HCEC 1CT (cell line): ENCODE results near the gene KLHL21.

Source experiments
- DNase-seq: peaks from one replicate; pipeline ENCODE4 v3.0.0-alpha.2; 2017

Gene KLHL21

GRCh38 chr1:6599141-6599975, 3.3 kb downstream of the KLHL21 start:
- no peak for DNase-seq

- no peak for DNase-seq
Measured at GRCh38 chr1:6597777-6598131, 4.9 kb downstream of the KLHL21 start.

DNA sequence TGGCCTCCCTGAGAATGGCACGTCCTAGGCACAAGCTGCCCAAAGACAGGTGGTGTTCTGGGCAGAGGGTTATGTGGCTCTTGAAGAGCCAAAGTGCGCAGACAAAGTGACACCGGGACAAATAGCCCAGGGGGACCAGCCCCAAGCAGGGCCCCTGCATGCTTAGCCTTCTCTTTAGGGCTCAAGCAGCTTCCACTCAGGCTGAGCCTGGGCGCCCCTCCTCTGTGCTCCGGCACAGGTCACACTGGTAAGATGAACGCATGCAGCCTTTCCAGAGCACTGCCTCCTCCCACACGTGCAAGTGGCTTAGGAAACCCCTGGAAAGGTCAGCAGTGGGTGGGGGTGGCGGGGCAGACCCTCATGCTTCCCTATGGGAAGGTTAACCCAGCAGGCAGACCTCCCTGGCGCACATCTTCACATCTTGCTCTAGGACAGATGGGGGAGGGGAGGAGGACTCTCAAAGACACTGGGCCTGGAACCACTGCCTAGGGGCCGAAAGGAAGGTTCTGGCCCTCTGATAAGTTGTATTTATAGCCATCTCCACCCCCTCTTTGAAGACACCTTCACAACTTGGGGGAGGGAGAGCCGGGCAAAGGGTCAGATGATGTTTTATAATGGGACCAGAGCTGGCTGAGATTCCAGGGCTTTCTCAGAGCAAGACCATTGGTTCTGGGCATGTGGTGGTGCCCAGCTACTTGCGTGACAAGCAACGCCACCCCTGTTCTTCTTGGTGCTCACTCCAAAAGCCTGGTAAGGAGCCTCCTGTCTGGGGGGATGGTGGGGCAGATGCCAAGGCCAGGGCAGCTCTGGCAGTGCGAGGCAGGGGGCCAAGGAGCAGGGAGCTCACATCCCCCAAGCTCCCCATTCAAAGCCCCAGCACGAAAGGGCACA, 5.5 kb downstream of the KLHL21 start:
- no peak for DNase-seq

DNA sequence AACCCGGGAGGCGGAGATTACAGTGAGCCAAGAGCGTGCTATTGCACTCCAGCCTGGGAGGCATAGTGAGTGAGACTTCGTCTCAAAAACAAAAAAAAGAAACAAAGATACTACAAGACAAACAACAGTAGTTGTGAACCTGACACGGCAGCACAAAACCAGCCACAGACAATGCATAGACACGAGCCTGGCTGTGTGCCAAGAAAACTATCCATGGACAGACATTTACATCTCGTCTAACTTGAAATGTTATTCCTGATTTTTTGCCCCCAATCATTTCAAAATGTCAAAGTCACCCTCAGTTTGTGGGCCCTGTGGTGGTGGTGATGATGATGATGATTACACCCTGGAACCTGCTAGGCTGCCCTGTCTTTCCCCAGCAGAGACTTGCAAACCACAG, 6.3 kb downstream of the KLHL21 start:
- no peak for DNase-seq

- no peak for DNase-seq
Measured at GRCh38 chr1:6594977-6595740, 7.5 kb downstream of the KLHL21 start.

DNA sequence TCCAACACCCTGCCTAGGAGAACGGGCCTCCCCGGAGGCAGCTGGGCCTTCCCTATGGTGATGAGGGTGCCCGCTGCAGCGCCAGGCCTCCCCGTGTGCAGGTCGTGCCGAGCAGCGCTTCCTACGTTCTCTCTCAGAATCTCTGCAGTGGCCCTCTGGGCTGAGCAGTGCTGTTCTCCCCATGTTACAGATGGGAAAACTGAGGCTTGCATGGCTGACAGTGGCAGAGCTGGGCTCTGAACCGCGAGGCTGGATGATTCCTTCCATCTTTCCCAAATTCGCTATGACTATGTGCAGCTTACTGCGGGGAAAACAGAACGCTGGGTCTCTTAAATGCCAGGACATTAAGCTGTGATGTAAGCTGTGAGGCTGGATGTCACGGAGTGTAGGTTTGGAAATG, 8.9 kb downstream of the KLHL21 start:
- no peak for DNase-seq

DNA sequence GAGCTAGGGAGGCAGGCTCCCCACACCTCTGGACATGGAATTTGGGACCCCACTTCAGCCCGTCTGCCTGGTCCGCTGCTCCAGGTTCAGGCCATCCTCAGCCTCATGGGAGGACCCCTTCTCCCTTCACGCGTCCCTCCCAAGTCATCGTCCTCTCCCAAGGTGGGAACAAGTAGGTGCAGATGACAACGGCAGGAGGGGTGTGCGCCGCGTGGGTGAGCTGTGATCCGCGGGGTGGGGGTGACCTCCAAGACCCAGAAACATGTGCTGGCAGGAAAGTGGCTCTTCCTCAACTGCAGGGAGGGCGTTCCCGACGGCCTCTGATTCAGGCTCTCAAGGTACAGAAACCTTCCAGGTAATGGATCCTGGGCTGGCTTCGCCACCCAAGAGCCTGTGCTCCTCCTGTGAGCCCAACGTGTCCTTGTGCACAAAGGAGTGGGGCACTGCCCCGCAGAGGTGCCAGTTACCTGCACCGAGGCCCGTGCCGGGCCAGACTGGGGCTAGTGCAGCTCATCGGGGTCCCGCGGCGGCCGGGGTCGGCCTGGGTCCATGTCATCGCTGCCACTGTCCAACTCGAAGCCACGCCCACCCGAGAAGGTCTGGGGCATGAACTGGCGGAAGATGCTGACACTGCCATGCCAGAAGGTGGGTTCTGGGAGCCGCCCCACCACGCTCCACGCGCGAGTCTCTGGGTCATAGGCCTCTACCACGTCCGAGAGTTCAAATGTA, 9.6 kb downstream of the KLHL21 start:
- no peak for DNase-seq

- DNase-seq = no peak
Measured at GRCh38 chr1:6592441-6592840, 10.2 kb downstream of the KLHL21 start.

DNA sequence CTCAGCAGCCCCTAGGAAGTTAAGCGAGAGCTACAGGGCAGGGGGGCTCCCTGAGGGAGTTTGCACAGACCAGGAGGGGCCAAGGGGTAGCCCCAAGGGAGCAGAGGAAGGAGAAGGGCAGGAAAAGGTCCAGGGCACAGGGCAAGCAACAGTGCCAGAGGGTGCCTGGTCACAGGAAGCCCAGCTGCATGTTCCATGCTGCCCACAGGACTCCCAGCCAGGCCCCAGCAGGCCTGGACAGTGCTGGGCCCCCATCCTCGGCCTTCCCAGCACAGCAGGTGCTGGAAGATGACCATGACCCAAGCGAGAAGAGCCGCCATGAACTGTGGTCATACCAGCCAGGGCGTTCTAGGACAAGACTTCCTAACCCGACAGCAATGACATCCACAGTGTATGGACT, 11.0 kb downstream of the KLHL21 start:
- DNase-seq = no peak

DNA sequence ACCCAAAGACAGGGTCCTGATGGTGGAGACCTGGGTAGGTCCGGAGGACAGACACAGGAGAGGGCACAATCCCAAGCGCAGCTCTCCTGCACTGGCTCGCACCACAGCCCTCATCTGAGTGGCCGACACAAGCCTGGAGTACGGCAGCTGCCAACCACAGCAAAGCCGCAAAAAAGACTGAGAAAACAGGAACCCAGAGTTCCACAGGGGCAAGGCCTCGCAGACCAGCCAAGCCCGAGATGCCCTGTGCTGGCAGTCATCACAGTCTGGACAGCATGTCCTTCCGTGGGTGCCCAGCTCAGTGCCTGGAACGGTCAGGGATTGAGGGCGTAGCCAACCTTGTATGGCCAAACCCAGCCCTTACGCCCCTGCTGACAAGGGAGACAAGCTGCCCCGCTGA, 11.4 kb downstream of the KLHL21 start:
- no peak for DNase-seq

- DNase-seq = no peak
Measured at GRCh38 chr1:6590046-6590445, 12.6 kb downstream of the KLHL21 start.

GRCh38 chr1:6588893-6589520, 13.7 kb downstream of the KLHL21 start:
- DNase-seq = no peak

DNA sequence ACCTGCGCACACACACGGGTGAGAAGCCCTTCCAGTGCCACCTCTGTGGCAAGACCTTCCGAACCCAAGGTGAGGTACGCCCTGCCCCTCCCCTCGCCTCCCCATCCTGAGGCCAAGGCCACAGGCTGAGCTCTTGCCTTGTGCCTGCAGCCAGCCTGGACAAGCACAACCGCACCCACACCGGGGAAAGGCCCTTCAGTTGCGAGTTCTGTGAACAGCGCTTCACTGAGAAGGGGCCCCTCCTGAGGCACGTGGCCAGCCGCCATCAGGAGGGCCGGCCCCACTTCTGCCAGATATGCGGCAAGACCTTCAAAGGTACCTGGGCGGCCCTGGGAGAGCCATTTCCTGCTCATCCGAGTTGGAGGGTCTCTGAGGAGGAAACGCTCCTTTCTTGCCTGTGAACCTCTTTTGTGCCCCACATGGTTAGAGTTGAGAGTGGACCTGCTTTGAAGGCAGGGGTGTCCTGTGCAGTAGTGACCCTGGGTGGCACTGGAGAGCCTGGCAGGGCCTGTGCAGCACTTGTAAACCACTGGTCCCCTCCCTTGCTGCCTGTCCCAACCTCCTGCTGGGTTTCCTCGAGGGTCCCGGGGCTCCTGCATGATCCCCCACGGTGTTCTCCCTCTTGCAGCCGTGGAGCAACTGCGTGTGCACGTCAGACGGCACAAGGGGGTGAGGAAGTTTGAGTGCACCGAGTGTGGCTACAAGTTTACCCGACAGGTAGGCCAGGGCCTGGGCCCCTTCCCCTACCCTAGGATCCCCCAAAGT, 14.4 kb downstream of the KLHL21 start:
- no peak for DNase-seq

GRCh38 chr1:6587261-6588005, 15.2 kb downstream of the KLHL21 start:
- DNase-seq = no peak

- DNase-seq = no peak
Measured at GRCh38 chr1:6586404-6586816, 16.3 kb downstream of the KLHL21 start.

DNA sequence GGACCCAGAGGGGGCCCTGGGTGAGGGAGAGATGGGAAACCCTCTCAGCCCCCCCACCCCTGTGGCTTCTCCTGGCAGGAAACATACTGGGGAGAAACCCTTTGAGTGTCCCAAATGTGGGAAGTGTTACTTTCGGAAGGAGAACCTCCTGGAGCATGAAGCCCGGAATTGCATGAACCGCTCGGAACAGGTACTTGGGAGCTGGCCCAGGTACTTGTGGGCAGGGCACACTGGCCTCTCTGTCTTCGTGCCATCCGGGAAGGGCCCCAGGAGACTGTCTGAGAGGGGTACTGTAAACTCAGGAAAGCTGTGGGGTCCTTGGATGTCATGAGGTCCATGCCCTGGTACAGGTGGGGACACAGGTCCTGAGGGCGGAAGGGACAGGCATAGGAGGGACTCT, 16.8 kb downstream of the KLHL21 start:
- DNase-seq = no peak

- no peak for DNase-seq
Measured at GRCh38 chr1:6585081-6585722, 17.5 kb downstream of the KLHL21 start.

- DNase-seq = no peak
Measured at GRCh38 chr1:6584126-6585080, 18.3 kb downstream of the KLHL21 start.

- DNase-seq = no peak
Measured at GRCh38 chr1:6582370-6582769, 20.3 kb downstream of the KLHL21 start.
